DOHH2 (cell line): Measurements from ENCODE around the gene FANK1.
"Not testable (repeated sequence)": the region's sequence is repeated elsewhere in the genome, so short reads cannot be mapped to it uniquely, and the experiment has no call there.

Experiments
- H3F3A ChIP-seq: fragments of 200-600 bp; sonication (generic), shearing (Covaris generic); 2 replicates; pipeline ENCODE4 v1.6.0; 2016; ENCODE audit warnings: antibody characterized with exemption, mild to moderate bottlenecking; ENCODE audit not compliant: control insufficient read depth, insufficient read depth
- H3K27ac ChIP-seq: fragments of 200-600 bp; sonication (generic); 2 replicates; pipeline ENCODE4 v1.5.1; 2014; ENCODE audit warnings: low read depth, mild to moderate bottlenecking, low read length, moderate library complexity
- H3K27me3 ChIP-seq: fragments of 200-600 bp; sonication (generic); 2 replicates; pipeline ENCODE4 v1.6.1; 2014; ENCODE audit warnings: mild to moderate bottlenecking, low read length, mixed read lengths; ENCODE audit not compliant: control insufficient read depth
- H3K36me3 ChIP-seq: fragments of 200-600 bp; sonication (generic); 2 replicates; pipeline ENCODE4 v1.6.1; 2014; ENCODE audit warnings: mild to moderate bottlenecking, low read length, moderate library complexity, mixed read lengths; ENCODE audit not compliant: control insufficient read depth
- H3K4me1 ChIP-seq: fragments of 200-600 bp; sonication (generic); 2 replicates; pipeline ENCODE4 v1.6.1; 2014; ENCODE audit warnings: mild to moderate bottlenecking, low read length, mixed read lengths; ENCODE audit not compliant: control insufficient read depth
- H3K4me2 ChIP-seq: fragments of 200-600 bp; sonication (generic); 2 replicates; pipeline ENCODE4 v1.6.0; 2014; ENCODE audit warnings: mild to moderate bottlenecking, low read length, moderate library complexity
- H3K4me3 ChIP-seq: fragments of 200-600 bp; sonication (generic); 2 replicates; pipeline ENCODE4 v1.5.1; 2014; ENCODE audit warnings: mild to moderate bottlenecking, low read length, mixed read lengths
- H3K79me2 ChIP-seq: fragments of 200-600 bp; sonication (generic); 2 replicates; pipeline ENCODE4 v1.6.1; 2014; ENCODE audit warnings: mild to moderate bottlenecking, low read length, mixed read lengths; ENCODE audit not compliant: control insufficient read depth
- H3K9me2 ChIP-seq: fragments of 200-600 bp; sonication (generic); replicated peaks from 2 replicates; pipeline ENCODE4 v1.6.1; 2014; ENCODE audit warnings: mild to moderate bottlenecking, low read length, mixed read lengths; ENCODE audit not compliant: control insufficient read depth
- H3K9me3 ChIP-seq: fragments of 200-600 bp; sonication (generic); 2 replicates; pipeline ENCODE4 v1.6.1; 2014; ENCODE audit warnings: antibody characterized with exemption, low read length, mixed read lengths; ENCODE audit not compliant: control insufficient read depth, insufficient read depth
- H4K20me1 ChIP-seq: fragments of 200-600 bp; sonication (generic); 2 replicates; pipeline ENCODE4 v1.6.0; 2014; ENCODE audit warnings: low read depth, mild to moderate bottlenecking, antibody characterized with exemption, low read length, moderate library complexity; ENCODE audit not compliant: control insufficient read depth, insufficient read depth
- CTCF ChIP-seq: fragments of 200-600 bp; sonication (generic); IDR thresholded peaks from one replicate; pipeline ENCODE4 v1.5.1; 2014; ENCODE audit warnings: antibody characterized with exemption, mild to moderate bottlenecking, low read depth, low read length; ENCODE audit not compliant: poor library complexity, severe bottlenecking
- EZH2phosphoT487 ChIP-seq: fragments of 200-600 bp; sonication (generic); IDR thresholded peaks from 2 replicates; pipeline ENCODE4 v1.6.1; 2017; ENCODE audit warnings: borderline replicate concordance, mild to moderate bottlenecking, antibody characterized with exemption, low read length, moderate library complexity, mixed read lengths

FANK1 gene

DNA sequence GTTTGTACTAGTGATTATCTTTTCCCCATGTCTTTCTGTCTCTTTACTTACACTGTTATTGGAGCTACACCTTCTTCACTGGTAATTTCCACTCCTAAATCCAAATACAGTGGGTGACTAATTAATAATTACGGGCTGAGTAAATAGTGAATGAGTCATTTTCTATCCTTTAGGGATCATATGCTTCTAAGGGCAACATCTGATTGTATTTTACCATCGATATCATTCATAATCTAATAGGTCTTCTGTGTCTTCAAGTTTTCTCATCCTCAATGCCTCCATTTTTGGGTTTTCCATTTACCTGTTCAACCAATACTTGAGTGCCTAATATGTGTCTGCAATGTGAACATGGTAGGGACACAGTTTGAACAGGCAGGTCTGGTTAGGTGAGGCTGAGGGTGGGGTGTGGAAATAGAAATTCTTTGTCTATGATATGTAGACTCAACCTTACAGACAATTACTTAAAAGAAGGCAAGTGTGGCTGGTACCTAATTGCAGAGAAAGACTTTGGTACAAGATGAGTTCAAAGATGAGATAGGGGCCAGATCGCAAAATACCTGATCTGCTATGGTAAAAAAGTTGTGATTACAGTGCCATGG, 9.4 kb upstream of the FANK1 start:
- no peaks in the 10 kb centered on the region; the same call in 1 of the 2 replicates for H3K36me3 ChIP-seq
- no peaks in the 10 kb centered on the region for H3K9me3 ChIP-seq
- no peak overlapping the region for H3K27ac ChIP-seq
- H3K79me2 ChIP-seq: peaks cover 2% of the 10 kb centered on the region; the same call in 1 of the 2 replicates
- no peak overlapping the region for H3K4me3 ChIP-seq
- H3K4me2 ChIP-seq: no peak overlapping the region
- no peaks in the 10 kb centered on the region for H3F3A ChIP-seq
- TF ChIP-seq CTCF (no peak), EZH2phosphoT487 (no peak)
- no peaks in the 10 kb centered on the region for H3K4me1 ChIP-seq
- no peaks in the 10 kb centered on the region; the same call in 1 of the 2 replicates for H3K9me2 ChIP-seq
- H3K27me3 ChIP-seq: no peaks in the 10 kb centered on the region
- H4K20me1 ChIP-seq: no peaks in the 10 kb centered on the region

DNA sequence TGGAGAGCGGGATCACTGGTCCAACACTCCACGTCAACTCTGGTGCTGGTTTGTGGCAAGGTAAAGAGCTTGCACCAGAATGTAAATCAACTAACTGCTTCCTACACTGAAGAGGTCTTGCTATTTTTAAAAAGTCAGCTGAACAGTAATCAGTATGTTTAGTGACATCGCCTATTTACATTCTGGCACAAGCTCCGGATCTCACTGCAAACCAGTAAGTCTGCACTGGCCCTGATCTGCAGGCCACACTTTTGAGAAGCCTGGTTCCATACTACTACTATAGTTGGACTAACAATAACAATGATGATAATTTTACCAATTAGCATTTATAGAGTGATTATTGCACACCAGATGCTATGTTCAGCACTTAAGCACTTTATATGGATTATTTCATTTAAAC, 6.9 kb upstream of the FANK1 start:
- H3K79me2 ChIP-seq, H3K27ac ChIP-seq: not testable (repeated sequence)

GRCh38 chr10:125892402-125892801, 4.0 kb upstream of the FANK1 start:
- H3K79me2 ChIP-seq, H3K27ac ChIP-seq: not testable (repeated sequence)

More for the DNA sequence above, 6.9 kb upstream of the FANK1 start:
- not testable (repeated sequence) for H3K4me1 ChIP-seq, H3K27me3 ChIP-seq, H4K20me1 ChIP-seq, H3K36me3 ChIP-seq, H3K9me2 ChIP-seq, H3F3A ChIP-seq, H3K9me3 ChIP-seq, H3K4me2 ChIP-seq, H3K4me3 ChIP-seq

GRCh38 chr10:125894176-125894575, 2.2 kb upstream of the FANK1 start:
- H3K4me3 ChIP-seq, H3K9me2 ChIP-seq, H3K4me1 ChIP-seq, H4K20me1 ChIP-seq, H3K27ac ChIP-seq, H3F3A ChIP-seq, H3K27me3 ChIP-seq, H3K79me2 ChIP-seq, H3K4me2 ChIP-seq, H3K36me3 ChIP-seq, H3K9me3 ChIP-seq: not testable (repeated sequence)

More at GRCh38 chr10:125892402-125892801, 4.0 kb upstream of the FANK1 start:
- H3K27me3 ChIP-seq, H3K36me3 ChIP-seq, H3F3A ChIP-seq, H4K20me1 ChIP-seq, H3K4me3 ChIP-seq, H3K4me1 ChIP-seq, H3K9me2 ChIP-seq, H3K4me2 ChIP-seq, H3K9me3 ChIP-seq: not testable (repeated sequence)

GRCh38 chr10:125895130-125896087, 955 bp upstream of the FANK1 start:
- H3K79me2 ChIP-seq: not testable (repeated sequence)

GRCh38 chr10:125897317-125897716, 953 bp downstream of the FANK1 start:
- not testable (repeated sequence) for H3K9me2 ChIP-seq, H3K36me3 ChIP-seq, H3K4me1 ChIP-seq, H3K9me3 ChIP-seq, H3K27ac ChIP-seq, H3K79me2 ChIP-seq, H3F3A ChIP-seq, H4K20me1 ChIP-seq, H3K27me3 ChIP-seq
- peak overlapping the region; percentile 75 for H3K4me2 ChIP-seq
- peak overlapping the region; percentile 77 for H3K4me3 ChIP-seq

More at GRCh38 chr10:125895130-125896087, 955 bp upstream of the FANK1 start:
- H4K20me1 ChIP-seq, H3K4me1 ChIP-seq, H3K27me3 ChIP-seq, H3K9me2 ChIP-seq, H3F3A ChIP-seq, H3K9me3 ChIP-seq, H3K36me3 ChIP-seq, H3K27ac ChIP-seq: not testable (repeated sequence)
- peak overlapping the region; percentile 75 for H3K4me2 ChIP-seq
- peak overlapping the region; percentile 77 for H3K4me3 ChIP-seq

DNA sequence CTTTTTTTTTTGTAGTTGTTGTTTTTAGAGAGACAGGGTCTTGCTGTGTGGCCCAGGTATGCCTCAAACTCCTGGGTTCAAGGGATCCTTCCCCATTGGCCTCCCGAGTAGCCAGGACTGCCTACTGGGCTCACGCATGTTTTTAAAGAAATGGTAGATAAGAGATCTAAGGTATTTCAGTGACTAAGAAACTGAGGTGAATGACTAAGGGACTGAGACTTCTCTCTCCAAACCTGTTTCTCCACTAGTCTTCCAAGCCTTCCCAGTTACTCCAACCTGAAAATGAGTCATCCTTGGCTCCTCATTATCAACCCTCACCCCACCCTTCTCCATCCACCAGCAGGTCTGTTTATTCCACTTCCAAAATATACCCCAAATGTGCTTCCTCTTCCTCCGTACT, 4.6 kb downstream of the FANK1 start:
- H3K27me3 ChIP-seq, H3K4me1 ChIP-seq, H4K20me1 ChIP-seq, H3K9me3 ChIP-seq, H3K9me2 ChIP-seq, H3K4me3 ChIP-seq, H3K36me3 ChIP-seq, H3F3A ChIP-seq, H3K79me2 ChIP-seq, H3K4me2 ChIP-seq, H3K27ac ChIP-seq: not testable (repeated sequence)
